Kidney epithelial cell (primary cell): ENCODE measurements around the gene ACTR2. TPM values are rescaled to one million over a fixed set of nuclear protein-coding genes. Genes with fewer than 3 reads are reported as not detected.

Source experiments
- DNase-seq: peaks from one replicate; pipeline ENCODE4 v3.0.0-alpha.2; 2010; ENCODE audit warnings: low read depth
- H3K27me3 ChIP-seq: 2 replicates; pipeline ENCODE4 v1.6.0; 2011; ENCODE audit warnings: low read length; ENCODE audit not compliant: control insufficient read depth, insufficient read depth
- H3K36me3 ChIP-seq: 2 replicates; pipeline ENCODE4 v1.5.1; 2011; ENCODE audit warnings: low read length; ENCODE audit not compliant: control insufficient read depth, insufficient read depth
- H3K4me3 ChIP-seq: 2 replicates; pipeline ENCODE4 v1.5.1; 2011; ENCODE audit warnings: low read depth, mild to moderate bottlenecking, control low read depth, low read length
- CTCF ChIP-seq: IDR thresholded peaks from 2 replicates; pipeline ENCODE4 v1.5.1; 2011; ENCODE audit warnings: mild to moderate bottlenecking, moderate library complexity, low read length, control low read depth, inconsistent platforms; ENCODE audit not compliant: insufficient read depth, poor library complexity, severe bottlenecking
- total RNA-seq: library from RNA; depleted of rRNA; stranded (reverse); fragments of >200 nt; gene quantifications from 2 replicates; pipeline ENCODE4 v1.2.3, GENCODE V29; 2015

Gene ACTR2
- total RNA-seq, 1 donor from 2014 or later, result 139 TPM

GRCh38 chr2:65300761-65301711 is 73.4 kb downstream of the ACTR2 start:
- no peak for DNase-seq

GRCh38 chr2:65305934-65306333 is 78.3 kb downstream of the ACTR2 start:
- H3K36me3 ChIP-seq, result peaks cover 1% of the 10 kb centered on the region
- H3K27me3 ChIP-seq, result no peaks in the 10 kb centered on the region
- no peak overlapping the region for H3K4me3 ChIP-seq
- DNase-seq, result no peak
- no peak for TF ChIP-seq CTCF

More at GRCh38 chr2:65300761-65301711, 73.4 kb downstream of the ACTR2 start:
- no peaks in the 10 kb centered on the region for H3K36me3 ChIP-seq
- H3K27me3 ChIP-seq, result no peaks in the 10 kb centered on the region
- no peak for TF ChIP-seq CTCF
- H3K4me3 ChIP-seq, result no peak overlapping the region

- TF ChIP-seq CTCF, result no peak
- DNase-seq, result no peak
- Histone ChIP-seq H3K36me3 (peaks cover 1% of the 10 kb centered on the region), H3K4me3 (no peak overlapping the region), H3K27me3 (no peaks in the 10 kb centered on the region)
Observed at GRCh38 chr2:65309699-65310098, 82.1 kb downstream of the ACTR2 start.

- no peak for TF ChIP-seq CTCF
- no peak for DNase-seq
- peaks cover 2% of the 10 kb centered on the region for H3K36me3 ChIP-seq
- H3K27me3 ChIP-seq, result no peaks in the 10 kb centered on the region
- H3K4me3 ChIP-seq, result no peak overlapping the region
Observed at GRCh38 chr2:65311049-65311448, 83.4 kb downstream of the ACTR2 start.

GRCh38 chr2:65311596-65311995 is 84.0 kb downstream of the ACTR2 start:
- no peak for TF ChIP-seq CTCF
- H3K4me3 ChIP-seq, result no peak overlapping the region
- DNase-seq, result no peak
- H3K27me3 ChIP-seq, result no peaks in the 10 kb centered on the region
- peaks cover 4% of the 10 kb centered on the region for H3K36me3 ChIP-seq
